ENCODE data around the gene SIRPB2. TPM values are rescaled to one million over a fixed set of nuclear protein-coding genes. Genes with fewer than 3 reads are reported as not detected.

The SIRPB2 gene
- total and polyA plus RNA-seq, 2 of the 8 experiments (the other 6 are each of a cell fraction or from before 2014, with no cell fraction given), result 0.28 TPM; not detected in 1

DNA sequence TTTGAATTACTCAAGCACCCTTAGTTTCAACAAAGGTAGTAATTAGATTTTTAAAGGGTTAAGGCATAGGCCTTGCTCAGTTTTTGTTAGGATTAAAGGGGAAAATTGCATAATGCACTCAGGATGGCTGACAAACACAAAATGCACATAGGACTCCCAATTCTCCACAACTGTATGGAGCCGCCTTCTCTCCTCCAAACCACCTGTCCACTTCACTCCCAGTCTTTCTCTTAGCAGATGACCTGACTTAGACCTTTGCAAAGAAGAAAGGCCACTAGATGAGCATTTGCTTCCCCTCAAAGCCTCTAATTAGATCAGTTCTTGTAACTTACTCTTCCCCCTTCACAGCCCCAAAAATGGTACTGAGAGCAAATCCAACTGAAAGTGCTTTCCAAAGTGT lies 44.7 kb downstream of the SIRPB2 start:
- Histone ChIP-seq H3K4me3 (ENCODE audit: extremely low read depth in 1 of 4, insufficient read depth in 2 of 4, low read depth in 3 of 4, low read length in 4 of 4) (no peak overlapping the region), H2AK5ac (ENCODE audit: low read depth, low read length) (no peak overlapping the region), H4K20me1 (replicated peaks in 1 of 2; ENCODE audit: control insufficient read depth in 1 of 2, insufficient read depth in 2 of 2, low read length in 2 of 2) (peaks cover 0 to 5% of the 10 kb centered on the region in 2 experiments), H3K9me3 (ENCODE audit: insufficient read depth in 2 of 2, low read depth in 1 of 2, low read length in 1 of 2) (peaks cover 10 to 15% of the 10 kb centered on the region in 2 experiments), H2BK5ac (ENCODE audit: low read depth, low read length) (no peak overlapping the region), H4K91ac (replicated peaks; ENCODE audit: insufficient read length, low read length) (no peak overlapping the region), H3K56ac (replicated peaks; ENCODE audit: insufficient read length, low read depth, low read length) (no peak overlapping the region), H3K4ac (replicated peaks; ENCODE audit: insufficient read length, low read depth, low read length) (no peak overlapping the region), H4K5ac (ENCODE audit: insufficient read length, low read depth, low read length) (no peak overlapping the region), H3K4me2 (ENCODE audit: insufficient read depth in 1 of 2, low read depth in 2 of 2, low read length in 2 of 2) (no peak overlapping the region), H2BK15ac (ENCODE audit: low read length) (no peak overlapping the region), H2BK120ac (replicated peaks; ENCODE audit: low read depth, low read length) (no peak overlapping the region), H3K27me3 (replicated peaks in 1 of 4; ENCODE audit: control insufficient read depth in 3 of 4, extremely low read depth in 1 of 4, insufficient read depth in 3 of 4, low read length in 3 of 4) (no peaks in the 10 kb centered on the region), H3K23me2 (ENCODE audit: low read depth, low read length) (no peaks in the 10 kb centered on the region), H2BK12ac (ENCODE audit: low read depth, low read length) (no peak overlapping the region), H3K79me2 (ENCODE audit: control insufficient read depth in 1 of 2, insufficient read depth in 2 of 2, low read length in 2 of 2) (no peaks in the 10 kb centered on the region), H3K27ac (ENCODE audit: low read depth, low read length) (no peak overlapping the region), H2AFZ (ENCODE audit: low read length) (no peak overlapping the region), H2BK20ac (ENCODE audit: low read length) (no peak overlapping the region), H3K79me1 (ENCODE audit: low read depth, low read length) (no peaks in the 10 kb centered on the region; the same call in 1 of the 2 replicates), H4K8ac (ENCODE audit: extremely low read depth, insufficient read depth, low read length) (no peak overlapping the region), H3K9ac (replicated peaks in 1 of 4; ENCODE audit: extremely low read depth in 1 of 4, low read depth in 3 of 4, low read length in 3 of 4) (no peak overlapping the region), H3K23ac (ENCODE audit: insufficient read length) (no peak overlapping the region), H3K36me3 (ENCODE audit: control insufficient read depth in 2 of 4, insufficient read depth in 4 of 4, low read length in 3 of 4) (peaks cover 40 to 89% (median 70%) of the 10 kb centered on the region in 4 experiments), H3K18ac (ENCODE audit: extremely low read depth, low read length) (no peak overlapping the region), H3K14ac (ENCODE audit: insufficient read length) (no peak overlapping the region), H3K4me1 (replicated peaks in 1 of 4; ENCODE audit: control insufficient read depth in 3 of 4, insufficient read depth in 4 of 4, low read length in 3 of 4) (no peaks in the 10 kb centered on the region)
- FAIRE-seq (no peak), DNase-seq (ENCODE audit: low read depth in 1 of 2, low spot score in 2 of 2) (no peak)
- ChIA-PET POLR2A (ENCODE audit: partially characterized antibody) (interaction anchor here (0.6 kb wide), 1 partner anchor 20 kb away, joined by 4 read pairs; the partner anchor contains the start of gene NSFL1C), CTCF (ENCODE audit: partially characterized antibody) (interaction anchor here (0.6 to 6.5 kb wide), 3 partner anchors 9 to 37 kb away, joined by 3 to 76 read pairs (median 5); no protein-coding TSS in a partner anchor)
- TF ChIP-seq HDAC2 (IDR thresholded peaks at IDR 0.05; ENCODE audit: borderline replicate concordance in 1 of 2, low read depth in 2 of 2, low read length in 2 of 2) (no peak), ZNF274 (IDR thresholded peaks at IDR 0.05; ENCODE audit: borderline replicate concordance, extremely low read depth, low read length) (no peak), SP2 (IDR thresholded peaks at IDR 0.05; ENCODE audit: low read length) (no peak), KDM5A (IDR thresholded peaks at IDR 0.05; ENCODE audit: low read length) (no peak), RFX5 (IDR thresholded peaks at IDR 0.05; ENCODE audit: borderline replicate concordance, low read depth, low read length) (no peak), SUZ12 (IDR thresholded peaks at IDR 0.05; ENCODE audit: low read length) (no peak), KDM1A (IDR thresholded peaks at IDR 0.05; ENCODE audit: borderline replicate concordance, low read length) (no peak), CHD1 (IDR thresholded peaks at IDR 0.05; ENCODE audit: low read depth, low read length) (no peak), HDAC6 (IDR thresholded peaks at IDR 0.05; ENCODE audit: low read depth, low read length) (no peak), TAF1 (IDR thresholded peaks at IDR 0.05; ENCODE audit: low read depth, low read length) (no peak)
- TF ChIP-seq, protein P1, sequence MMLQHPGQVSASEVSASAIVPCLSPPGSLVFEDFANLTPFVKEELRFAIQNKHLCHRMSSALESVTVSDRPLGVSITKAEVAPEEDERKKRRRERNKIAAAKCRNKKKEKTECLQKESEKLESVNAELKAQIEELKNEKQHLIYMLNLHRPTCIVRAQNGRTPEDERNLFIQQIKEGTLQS (IDR thresholded peaks at IDR 0.05; ENCODE audit: insufficient read depth, low read depth, low read length), result no peak
- TF ChIP-seq, protein P2, sequence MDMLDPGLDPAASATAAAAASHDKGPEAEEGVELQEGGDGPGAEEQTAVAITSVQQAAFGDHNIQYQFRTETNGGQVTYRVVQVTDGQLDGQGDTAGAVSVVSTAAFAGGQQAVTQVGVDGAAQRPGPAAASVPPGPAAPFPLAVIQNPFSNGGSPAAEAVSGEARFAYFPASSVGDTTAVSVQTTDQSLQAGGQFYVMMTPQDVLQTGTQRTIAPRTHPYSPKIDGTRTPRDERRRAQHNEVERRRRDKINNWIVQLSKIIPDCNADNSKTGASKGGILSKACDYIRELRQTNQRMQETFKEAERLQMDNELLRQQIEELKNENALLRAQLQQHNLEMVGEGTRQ (IDR thresholded peaks at IDR 0.05; ENCODE audit: low read length), result no peak
- WGBS, 2 experiments (ENCODE audit: extremely low coverage in 1 of 2, insufficient coverage in 1 of 2, insufficient read length in 1 of 2, insufficient replicate concordance in 2 of 2, low coverage in 1 of 2, low lambda C conversion rate in 2 of 2, missing lambda C conversion rate in 1 of 2), result 59% methylated on average over 1 of the region's 1 CpG; no CpG with 5 or more reads in 1 of the 2 experiments

Measured in H1 (cell line).